Fibroblast of villous mesenchyme (primary cell): Measurements from ENCODE around the gene FXN. TPM values are rescaled to one million over a fixed set of nuclear protein-coding genes. Genes with fewer than 3 reads are reported as not detected.

ENCODE experiments used
- DNase-seq: peaks from one replicate; pipeline ENCODE4 v3.0.0-alpha.2; 2010; ENCODE audit warnings: low read depth
- H3K4me3 ChIP-seq: 2 replicates; pipeline ENCODE4 v1.5.1; 2011; ENCODE audit warnings: low read depth, mild to moderate bottlenecking, low read length
- total RNA-seq: library from RNA; depleted of rRNA; stranded (reverse); fragments of >200 nt; gene quantifications from 2 replicates; pipeline ENCODE4 v1.2.3, GENCODE V29; 2012
- TF ChIP-seq, protein P1 (sequence below): IDR thresholded peaks from 2 replicates; pipeline ENCODE4 v1.5.1; 2012; ENCODE audit warnings: low read depth, mild to moderate bottlenecking, low read length; ENCODE audit not compliant: insufficient read depth

FXN gene
- total RNA-seq, 1 donor, result 2.6 TPM

- DNase-seq, result peak; percentile 67
- TF ChIP-seq, protein P1, sequence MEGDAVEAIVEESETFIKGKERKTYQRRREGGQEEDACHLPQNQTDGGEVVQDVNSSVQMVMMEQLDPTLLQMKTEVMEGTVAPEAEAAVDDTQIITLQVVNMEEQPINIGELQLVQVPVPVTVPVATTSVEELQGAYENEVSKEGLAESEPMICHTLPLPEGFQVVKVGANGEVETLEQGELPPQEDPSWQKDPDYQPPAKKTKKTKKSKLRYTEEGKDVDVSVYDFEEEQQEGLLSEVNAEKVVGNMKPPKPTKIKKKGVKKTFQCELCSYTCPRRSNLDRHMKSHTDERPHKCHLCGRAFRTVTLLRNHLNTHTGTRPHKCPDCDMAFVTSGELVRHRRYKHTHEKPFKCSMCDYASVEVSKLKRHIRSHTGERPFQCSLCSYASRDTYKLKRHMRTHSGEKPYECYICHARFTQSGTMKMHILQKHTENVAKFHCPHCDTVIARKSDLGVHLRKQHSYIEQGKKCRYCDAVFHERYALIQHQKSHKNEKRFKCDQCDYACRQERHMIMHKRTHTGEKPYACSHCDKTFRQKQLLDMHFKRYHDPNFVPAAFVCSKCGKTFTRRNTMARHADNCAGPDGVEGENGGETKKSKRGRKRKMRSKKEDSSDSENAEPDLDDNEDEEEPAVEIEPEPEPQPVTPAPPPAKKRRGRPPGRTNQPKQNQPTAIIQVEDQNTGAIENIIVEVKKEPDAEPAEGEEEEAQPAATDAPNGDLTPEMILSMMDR, result no peak
- H3K4me3 ChIP-seq, result peak overlapping the region; percentile 90
Observed at GRCh38 chr9:69122082-69122548, 86.6 kb downstream of the FXN start.

DNA sequence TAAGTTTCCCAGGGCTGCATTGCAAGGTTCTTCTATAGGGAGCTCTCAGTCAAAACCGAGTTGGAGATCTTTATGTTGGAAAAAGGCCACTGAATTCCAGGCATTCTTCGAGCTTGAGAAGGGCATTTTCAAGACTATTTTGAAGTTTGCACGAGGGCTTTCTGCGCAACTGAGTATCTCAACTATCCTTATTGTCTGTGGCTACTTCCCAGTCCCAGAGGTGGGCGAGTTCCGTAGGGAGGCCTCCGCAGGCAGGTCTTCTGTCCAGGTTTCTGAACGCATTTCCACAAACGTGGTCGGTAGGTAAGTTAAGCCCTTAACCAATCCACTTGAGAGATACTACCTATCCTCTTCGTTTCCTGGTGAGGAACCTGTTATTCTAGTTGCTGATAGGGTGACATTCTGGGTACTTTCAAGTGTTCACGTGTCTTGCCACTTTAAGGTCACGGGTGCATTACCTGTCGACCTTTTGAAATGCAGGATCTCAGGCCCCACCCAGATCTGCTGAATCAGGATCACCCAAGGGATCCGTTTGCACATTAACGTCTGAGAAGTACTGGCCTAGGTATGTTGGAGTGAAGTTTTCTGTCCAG lies 87.1 kb downstream of the FXN start:
- TF ChIP-seq, protein P1, result no peak
- peak; percentile 57 for DNase-seq
- H3K4me3 ChIP-seq, result peak overlapping the region; percentile 90

- TF ChIP-seq, protein P1, result no peak
- H3K4me3 ChIP-seq, result no peak overlapping the region
- DNase-seq, result peak; percentile 89
Observed at GRCh38 chr9:69130456-69131441, 95.2 kb downstream of the FXN start.

- TF ChIP-seq, protein P1, result no peak
- peak; percentile 97 for DNase-seq
- no peak overlapping the region for H3K4me3 ChIP-seq
Observed at GRCh38 chr9:69131682-69132081, 96.1 kb downstream of the FXN start.

DNA sequence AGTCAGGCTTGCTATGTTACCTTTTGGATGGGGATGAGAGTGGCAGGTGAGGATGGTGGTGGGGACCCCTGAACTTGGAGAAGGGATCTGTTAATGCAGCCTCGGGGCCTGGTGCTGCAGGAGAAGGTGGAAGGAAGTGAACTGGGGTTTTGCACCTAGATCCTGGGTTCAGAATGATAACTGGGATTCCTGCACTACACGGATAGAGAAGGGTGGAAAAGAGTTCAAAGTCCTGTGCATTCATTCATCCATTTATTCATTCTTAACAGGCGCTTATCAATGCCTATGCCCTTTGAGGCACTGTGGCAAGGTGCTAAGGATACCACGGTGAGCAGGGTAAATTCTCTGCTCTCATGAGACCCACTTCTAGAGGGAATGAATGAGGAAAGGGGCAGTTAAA lies 96.8 kb downstream of the FXN start:
- no peak overlapping the region for H3K4me3 ChIP-seq
- no peak for DNase-seq

DNA sequence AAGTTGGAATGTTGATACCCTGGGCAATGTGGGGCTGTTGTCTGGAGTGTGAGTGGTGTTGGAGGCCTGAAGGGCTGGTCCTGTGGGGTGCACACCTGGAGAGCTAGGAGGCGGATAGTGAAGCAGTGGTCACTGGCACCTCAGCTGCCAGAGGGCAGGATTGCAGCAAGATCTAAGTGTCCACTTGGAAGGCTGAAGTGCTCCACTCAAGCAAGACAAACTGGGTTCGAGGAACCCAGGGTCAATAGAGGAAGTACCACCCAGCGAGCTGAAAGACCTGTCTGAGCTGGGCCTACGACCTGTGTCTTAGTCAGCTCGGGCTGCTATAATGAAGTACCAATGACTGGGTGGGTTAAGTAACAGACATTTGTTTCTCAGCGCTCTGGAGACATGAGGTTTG lies 98.9 kb downstream of the FXN start:
- no peak for DNase-seq
- TF ChIP-seq, protein P1, result no peak
- no peak overlapping the region for H3K4me3 ChIP-seq

More for the DNA sequence above, 96.8 kb downstream of the FXN start:
- TF ChIP-seq, protein P1, result no peak
